ENCODE results near the gene SLC27A1.

DNA sequence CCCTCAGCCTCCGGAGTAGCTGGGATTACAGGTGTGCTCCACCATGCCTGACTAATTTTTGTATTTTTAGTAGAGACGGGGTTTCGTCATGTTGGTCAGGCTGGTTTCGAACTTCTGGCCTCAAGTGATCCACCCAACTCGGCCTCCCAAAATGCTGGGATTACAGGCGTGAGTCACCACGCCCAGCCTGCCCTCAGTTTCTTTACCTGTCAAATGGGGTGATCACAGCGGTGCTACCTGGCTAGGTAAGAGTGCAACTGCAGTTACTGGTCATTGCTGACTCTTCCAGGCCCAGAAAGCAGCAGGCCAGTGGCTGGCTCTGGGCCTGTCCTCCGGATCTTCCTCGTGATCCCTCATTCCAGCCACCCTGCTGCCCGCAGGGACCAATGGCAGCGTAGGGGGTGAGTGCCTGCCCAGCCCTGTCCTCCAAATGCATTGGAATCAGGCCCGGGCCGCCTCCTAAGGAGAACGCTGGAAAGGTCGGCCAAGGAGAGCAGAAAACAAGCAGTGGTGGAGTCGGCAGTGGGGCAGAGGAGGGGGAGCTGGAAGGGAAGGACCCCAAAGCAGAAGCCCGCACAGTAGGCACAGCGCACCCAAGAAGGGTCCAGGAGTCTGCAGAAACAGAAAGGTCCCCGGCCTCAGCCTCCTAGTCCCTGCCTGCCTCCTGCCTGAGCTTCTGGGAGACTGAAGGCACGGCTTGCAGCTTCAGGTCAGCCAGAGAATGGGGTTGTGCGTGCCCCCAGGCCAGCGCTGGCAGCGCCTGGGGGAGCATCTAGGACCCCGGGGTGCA is 1.8 kb upstream of the SLC27A1 start:
- TF ChIP-seq CTCF (IDR thresholded peaks at IDR 0.05) (no peak), POLR2A (IDR thresholded peaks at IDR 0.05) (no peak), POLR2AphosphoS5 (IDR thresholded peaks at IDR 0.05; ENCODE audit: insufficient read depth in 1 of 2, low read depth in 1 of 2) (no peak)

All from vagina (tissue), 2 donors.